Spleen (tissue), 11 donors: ENCODE measurements around the gene SP6. TPM values are rescaled to one million over a fixed set of nuclear protein-coding genes. Genes with fewer than 3 reads are reported as not detected.
A peak's percentile ranks its signal among the peaks of the same experiment; 100 is the strongest.

Source experiments
- DNase-seq: peaks from one replicate; pipeline ENCODE4 v3.0.0-alpha.2; 2020
- H3K27ac ChIP-seq, 8 donors: fragments of 200-600 bp; sonication (generic) in 7 of 8; 1 replicate in 4 of 8; 2 replicates in 4 of 8; pipeline versions ENCODE4 v1.5.0 to v1.8.0; 2016 to 2021; ENCODE audit warnings: inconsistent platforms in 4 of 8, mild to moderate bottlenecking in 4 of 8, moderate library complexity in 1 of 8
- H3K27me3 ChIP-seq, 7 donors: fragments of 200-600 bp; sonication (generic) in 6 of 7; replicated peaks in 1 of 7; 1 replicate in 4 of 7; 2 replicates in 3 of 7; pipeline versions ENCODE4 v1.5.0 to v1.8.0; 2016 to 2021; ENCODE audit warnings: inconsistent platforms in 3 of 7, mild to moderate bottlenecking in 1 of 7
- H3K36me3 ChIP-seq, 6 donors: fragments of 200-600 bp; sonication (generic) in 5 of 6; 1 replicate in 4 of 6; 2 replicates in 2 of 6; pipeline versions ENCODE4 v1.5.0 to v1.8.0; 2016 to 2021; ENCODE audit warnings: inconsistent platforms in 2 of 6
- H3K4me1 ChIP-seq, 6 donors: fragments of 200-600 bp; sonication (generic) in 5 of 6; 1 replicate in 3 of 6; 2 replicates in 3 of 6; pipeline versions ENCODE4 v1.5.0 to v1.8.0; 2016 to 2021; ENCODE audit warnings: inconsistent platforms in 3 of 6
- H3K4me3 ChIP-seq, 8 donors: fragments of 200-600 bp; sonication (generic) in 7 of 8; 1 replicate in 4 of 8; 2 replicates in 4 of 8; pipeline versions ENCODE4 v1.5.0 to v1.8.0; 2016 to 2021; ENCODE audit warnings: inconsistent platforms in 4 of 8, mild to moderate bottlenecking in 4 of 8, moderate library complexity in 2 of 8
- H3K9me3 ChIP-seq, 8 donors: fragments of 200-600 bp; sonication (generic) in 7 of 8; 1 replicate in 4 of 8; 2 replicates in 4 of 8; pipeline versions ENCODE4 v1.5.0 to v1.8.0; 2016 to 2021; ENCODE audit warnings: inconsistent platforms in 4 of 8
- CTCF ChIP-seq, 11 experiments: fragments of 200-600 bp in 7 of 11; fragments of 450-650 bp in 4 of 11; sonication (generic) in 4 of 11; IDR thresholded peaks in 8 of 11; conservative IDR thresholded peaks in 3 of 11; 1 replicate in 7 of 11; 2 replicates in 4 of 11; pipeline versions ENCODE4 v1.4.0 to v1.8.0; 2016 to 2021; ENCODE audit warnings: antibody characterized with exemption in 11 of 11, inconsistent platforms in 4 of 11, mild to moderate bottlenecking in 1 of 11
- POLR2A ChIP-seq, 3 donors: fragments of 450-650 bp; IDR thresholded peaks; one replicate each; pipeline ENCODE4 v1.5.1; 2017; ENCODE audit warnings: antibody characterized with exemption in 3 of 3, mild to moderate bottlenecking in 1 of 3
- POLR2AphosphoS5 ChIP-seq, 3 donors: sonication (generic); formaldehyde crosslinking; IDR thresholded peaks; one replicate each; pipeline ENCODE4 v1.5.1; 2017; ENCODE audit warnings: antibody characterized with exemption in 3 of 3
- WGBS, 5 donors: extraction: QIAGEN DNeasy Blood & Tissue Kit in 3 of 5; methylation state at CpG; one replicate each; pipeline versions ENCODE4 v1.1.5 to v1.1.7; 2013 to 2018; 5-methylcytosine and 5-hydroxymethylcytosine counted together
- intact Hi-C: fragments of 100-400 bp; cut with DNase I; formaldehyde crosslinking; loops from one replicate; pipeline ENCODE4 v1.15.0; 2023; ENCODE audit warnings: low total_unique reads
- polyA plus RNA-seq, 3 donors: library from polyadenylated mRNA; stranded (reverse); fragments of 200-250 nt; gene quantifications; one replicate each; pipeline ENCODE4 v1.2.1, GENCODE V29; 2013
- total RNA-seq, 7 donors: library from RNA; depleted of rRNA in 3 of 7; stranded (reverse); fragments of >200 nt in 3 of 7; fragmentation: NEBNext Ultra II Directional in 4 of 7; extraction: Animal tissue kit (Norgen Biotek cat#: 25700) in 4 of 7; gene quantifications; one replicate each; pipeline versions ENCODE4 v1.1.0 to v1.2.1, GENCODE V29; 2016 to 2021
- donor health status: healthy with polysubstance abuse.
- donor health status: DM: no; HTN: no; CAD: no; lungs with moderate emphysema.
- donor health status: DM: no; HTN: no; CAD: no.
- donor health status: Bipolar disorder and iron deficiency.
- donor health status: healthy.
- donor health status: DM: no; HTN: no; CAD: no.
- donor health status: DM: yes; HTN: yes; CAD: no.

Gene SP6
- total and polyA plus RNA-seq, 10 donors, result 0.11 to 3.0 (median 1.1) TPM

DNA sequence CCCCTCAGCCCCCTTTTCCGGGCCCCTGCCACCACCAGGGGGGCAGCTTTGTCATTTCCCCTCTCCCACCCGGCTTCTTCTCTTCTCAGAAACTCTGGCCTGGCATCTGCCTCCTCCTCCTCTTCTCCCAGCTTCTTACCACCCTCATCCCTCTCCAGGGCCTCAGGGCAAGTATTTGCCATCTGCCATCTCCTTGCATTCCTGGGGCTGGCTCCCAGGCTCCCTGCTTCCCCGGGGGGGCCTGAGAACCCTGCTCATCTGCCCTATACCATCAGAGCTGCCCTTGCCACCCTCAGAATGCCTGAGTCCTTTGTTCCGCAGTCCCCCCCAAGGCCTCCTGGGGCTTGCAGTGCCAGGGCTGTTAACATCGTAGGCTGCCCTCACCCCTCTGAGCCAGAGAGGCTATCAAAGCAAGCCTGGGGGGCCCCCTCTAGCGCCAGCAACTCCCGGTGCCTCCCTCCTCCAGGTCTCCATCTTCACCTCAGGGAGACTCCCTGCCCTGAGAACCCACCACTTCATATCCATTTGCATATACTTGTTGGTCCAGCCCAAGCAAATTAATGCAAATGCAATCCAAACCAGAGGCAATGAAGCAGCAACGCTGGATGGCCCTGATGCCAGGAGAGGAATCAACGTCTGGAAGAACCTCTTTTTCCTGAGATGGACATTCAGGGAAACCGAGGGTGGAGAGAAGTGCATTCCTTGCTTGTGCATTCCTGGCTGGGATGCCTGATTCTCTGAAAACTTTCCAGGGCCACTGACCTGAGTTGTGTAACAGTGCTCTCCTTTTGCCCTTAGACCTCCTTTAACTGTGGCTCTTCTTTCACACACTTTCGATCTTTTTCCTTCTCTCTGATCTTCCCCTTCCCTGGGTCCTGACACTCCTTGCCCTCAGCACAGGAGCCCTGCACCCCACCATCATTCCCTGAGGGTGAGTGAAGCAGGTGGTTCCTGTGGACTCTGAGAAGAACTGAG is 24.3 kb upstream of the SP6 start:
- no peaks in the 10 kb centered on the region for H3K36me3 ChIP-seq
- 59 to 72% (median 65%) methylated on average over 11 of the region's 11 CpGs for WGBS, 5 donors
- peaks cover 0 to 10% (median 0%) of the 10 kb centered on the region in 6 donors for H3K4me1 ChIP-seq
- H3K27me3 ChIP-seq, result peaks cover 0 to 68% (median 17%) of the 10 kb centered on the region in 7 donors
- H3K9me3 ChIP-seq, result no peaks in the 10 kb centered on the region
- intact Hi-C loops, result no loop called here
- no peak overlapping the region for H3K27ac ChIP-seq
- TF ChIP-seq CTCF (IDR thresholded peaks at IDR 0.05 in 8 of 11, conservative IDR thresholded peaks at IDR 0.05 in 3 of 11), result no peak
- no peak for TF ChIP-seq POLR2A (IDR thresholded peaks at IDR 0.05)
- TF ChIP-seq POLR2AphosphoS5 (IDR thresholded peaks at IDR 0.05), result no peak
- DNase-seq, result no peak
- H3K4me3 ChIP-seq, result no peak overlapping the region

DNA sequence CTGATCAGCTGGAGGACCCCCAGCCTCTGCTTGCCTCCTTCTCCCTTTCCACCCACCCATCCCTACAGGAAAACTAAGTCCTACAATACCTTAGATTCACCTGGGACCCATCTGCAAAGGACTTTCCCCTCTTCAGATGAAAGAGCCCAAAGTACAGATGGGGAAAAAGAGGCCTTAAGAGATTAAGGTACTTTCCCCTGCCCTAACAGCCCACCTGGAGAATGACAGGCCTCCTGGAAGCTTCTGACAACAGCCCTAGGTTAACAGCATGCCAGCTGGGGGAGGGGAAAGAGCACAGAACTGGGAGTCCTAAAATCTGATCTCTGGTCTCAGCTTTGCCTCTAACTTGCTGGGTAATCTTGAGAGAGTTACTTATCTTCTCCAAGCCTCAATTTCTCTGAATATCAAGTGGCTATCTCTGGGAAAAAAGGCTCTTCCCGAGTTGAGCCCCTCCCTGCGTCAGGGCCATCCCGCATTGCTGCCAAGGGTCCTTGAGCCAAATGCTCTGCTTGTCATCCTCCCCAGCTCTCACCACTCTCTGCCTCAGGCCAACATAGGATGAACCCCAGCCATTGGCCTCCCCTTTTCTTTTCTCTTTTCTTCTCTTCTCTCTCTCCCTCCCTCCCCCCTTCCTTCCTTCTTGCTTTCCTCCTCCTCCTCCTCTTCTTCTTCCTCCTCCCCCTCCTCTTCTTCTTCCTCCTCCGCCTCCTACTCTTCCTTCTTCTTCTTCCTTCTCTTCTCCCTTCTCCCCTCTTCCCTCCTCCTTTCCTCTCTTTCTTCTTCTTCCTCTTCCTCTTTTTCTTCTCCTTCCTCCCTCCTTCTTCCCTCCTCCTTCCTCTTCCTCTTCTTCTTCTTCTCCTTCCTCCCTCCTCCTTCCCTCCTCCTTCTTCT is 22.5 kb upstream of the SP6 start:
- H3K36me3 ChIP-seq, result no peaks in the 10 kb centered on the region
- DNase-seq, result peak; percentile 18

GRCh38 chr17:47872651-47873161 is 21.7 kb upstream of the SP6 start:
- H3K27ac ChIP-seq, result no peak overlapping the region
- H3K4me3 ChIP-seq, result no peak overlapping the region
- DNase-seq, result peak; percentile 56
- H3K27me3 ChIP-seq, result peaks cover 0 to 84% (median 17%) of the 10 kb centered on the region in 7 donors
- TF ChIP-seq POLR2AphosphoS5 (IDR thresholded peaks at IDR 0.05) (no peak), POLR2A (IDR thresholded peaks at IDR 0.05) (no peak), CTCF (IDR thresholded peaks at IDR 0.05 in 8 of 11, conservative IDR thresholded peaks at IDR 0.05 in 3 of 11) (no peak)
- intact Hi-C loops, result no loop called here
- no peaks in the 10 kb centered on the region for H3K36me3 ChIP-seq
- 67 to 83% (median 77%) methylated on average over 4 to 15 of the region's 15 CpGs for WGBS, 5 donors
- no peaks in the 10 kb centered on the region for H3K9me3 ChIP-seq
- H3K4me1 ChIP-seq, result peaks cover 0 to 10% (median 0%) of the 10 kb centered on the region in 6 donors

More for the DNA sequence above, 22.5 kb upstream of the SP6 start:
- 49 to 74% (median 61%) methylated on average over 4 of the region's 4 CpGs for WGBS, 5 donors
- Histone ChIP-seq H3K4me1 (peaks cover 0 to 10% (median 0%) of the 10 kb centered on the region in 6 donors), H3K4me3 (no peak overlapping the region), H3K9me3 (no peaks in the 10 kb centered on the region), H3K27ac (no peak overlapping the region), H3K27me3 (peaks cover 0 to 86% (median 17%) of the 10 kb centered on the region in 7 donors)
- no peak for TF ChIP-seq POLR2A (IDR thresholded peaks at IDR 0.05)
- no peak for TF ChIP-seq CTCF (IDR thresholded peaks at IDR 0.05 in 8 of 11, conservative IDR thresholded peaks at IDR 0.05 in 3 of 11)
- TF ChIP-seq POLR2AphosphoS5 (IDR thresholded peaks at IDR 0.05), result no peak
- intact Hi-C loops, result no loop called here
